Large intestine (tissue), 3 donors: ENCODE data around the gene DAGLB. TPM values are rescaled to one million over a fixed set of nuclear protein-coding genes. Genes with fewer than 3 reads are reported as not detected.

Experiments
- DNase-seq, 2 donors: peaks; one replicate each; pipeline versions ENCODE4 v3.0.0 to v3.0.0-alpha.2; 2013
- H3K27ac ChIP-seq: one replicate; pipeline ENCODE4 v1.5.1; 2013; ENCODE audit warnings: low read length
- H3K27me3 ChIP-seq: 2 replicates; pipeline ENCODE4 v1.6.1; 2013; ENCODE audit warnings: low read length; ENCODE audit not compliant: control insufficient read depth, insufficient read depth
- H3K36me3 ChIP-seq: 2 replicates; pipeline ENCODE4 v1.6.1; 2013; ENCODE audit warnings: low read length; ENCODE audit not compliant: control insufficient read depth, insufficient read depth
- H3K4me1 ChIP-seq: one replicate; pipeline ENCODE4 v1.6.1; 2013; ENCODE audit warnings: low read length; ENCODE audit not compliant: control insufficient read depth, insufficient read depth
- H3K4me3 ChIP-seq: one replicate; pipeline ENCODE4 v1.5.1; 2013; ENCODE audit warnings: low read length
- H3K9me3 ChIP-seq: one replicate; pipeline ENCODE4 v1.6.1; 2013; ENCODE audit warnings: mild to moderate bottlenecking, low read depth, low read length, moderate library complexity; ENCODE audit not compliant: control insufficient read depth
- WGBS: methylation state at CpG from one replicate; pipeline ENCODE4 v1.1.5; 2013; ENCODE audit warnings: low lambda C conversion rate; ENCODE audit not compliant: insufficient coverage; 5-methylcytosine and 5-hydroxymethylcytosine counted together
- polyA plus RNA-seq: library from polyadenylated mRNA; unstranded; fragments of 120-200 nt; gene quantifications from one replicate; pipeline ENCODE4 v1.2.1, GENCODE V29; 2013

The DAGLB gene
- polyA plus RNA-seq, 1 donor, result 15.3 TPM

- peaks cover 54% of the 10 kb centered on the region for H3K36me3 ChIP-seq
Observed at GRCh38 chr7:6430974-6431373, 16.8 kb downstream of the DAGLB start.

DNA sequence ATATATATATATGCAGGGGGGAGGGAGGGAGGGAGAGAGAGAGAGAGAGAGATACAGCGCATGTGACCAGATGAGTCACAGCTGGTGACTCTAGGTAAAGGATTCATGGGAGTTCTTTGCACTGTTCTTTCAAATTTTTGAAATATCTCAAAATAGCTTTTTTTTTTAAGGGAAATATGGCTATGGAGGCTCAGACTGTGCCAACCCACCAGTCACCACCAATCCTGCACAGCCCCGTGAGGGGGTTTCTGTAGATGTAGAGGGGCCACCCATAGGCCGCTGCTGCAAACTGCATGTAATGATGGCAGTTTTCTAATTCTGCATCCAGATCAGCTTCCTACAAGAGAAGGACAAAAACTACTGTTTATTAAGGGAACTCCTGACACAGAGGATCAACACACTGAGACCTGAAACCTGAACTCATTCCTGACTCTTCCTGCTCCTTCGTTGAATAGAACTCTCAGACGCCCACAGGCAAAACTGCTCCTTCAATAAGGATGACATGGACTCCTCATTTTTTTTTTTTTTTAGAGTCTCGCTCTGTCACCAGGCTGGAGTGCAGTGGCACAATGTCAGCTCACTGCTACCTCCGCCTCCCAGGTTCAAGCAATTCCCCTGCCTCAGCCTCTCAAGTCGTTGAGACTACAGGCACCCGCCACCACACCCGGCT lies 17.3 kb downstream of the DAGLB start:
- H3K9me3 ChIP-seq, result no peaks in the 10 kb centered on the region
- no peaks in the 10 kb centered on the region for H3K27me3 ChIP-seq
- H3K27ac ChIP-seq, result no peak overlapping the region
- DNase-seq, result no peak
- WGBS, result 83% methylated on average over 2 of the region's 10 CpGs
- H3K4me1 ChIP-seq, result no peaks in the 10 kb centered on the region
- H3K36me3 ChIP-seq, result peaks cover 59% of the 10 kb centered on the region
- H3K4me3 ChIP-seq, result no peak overlapping the region

More at GRCh38 chr7:6430974-6431373, 16.8 kb downstream of the DAGLB start:
- Histone ChIP-seq H3K27me3 (no peaks in the 10 kb centered on the region), H3K4me3 (no peak overlapping the region), H3K9me3 (no peaks in the 10 kb centered on the region), H3K4me1 (no peaks in the 10 kb centered on the region), H3K27ac (no peak overlapping the region)
- no peak for DNase-seq
- no CpG with 5 or more reads among the region's 12 CpGs for WGBS

GRCh38 chr7:6425948-6426347 lies 21.8 kb downstream of the DAGLB start:
- Histone ChIP-seq H3K36me3 (peaks cover 64% of the 10 kb centered on the region), H3K27me3 (no peaks in the 10 kb centered on the region), H3K4me1 (no peaks in the 10 kb centered on the region), H3K27ac (no peak overlapping the region), H3K4me3 (no peak overlapping the region), H3K9me3 (no peaks in the 10 kb centered on the region)
- DNase-seq, result no peak
- WGBS, result 83% methylated on average over 1 of the region's 15 CpGs

DNA sequence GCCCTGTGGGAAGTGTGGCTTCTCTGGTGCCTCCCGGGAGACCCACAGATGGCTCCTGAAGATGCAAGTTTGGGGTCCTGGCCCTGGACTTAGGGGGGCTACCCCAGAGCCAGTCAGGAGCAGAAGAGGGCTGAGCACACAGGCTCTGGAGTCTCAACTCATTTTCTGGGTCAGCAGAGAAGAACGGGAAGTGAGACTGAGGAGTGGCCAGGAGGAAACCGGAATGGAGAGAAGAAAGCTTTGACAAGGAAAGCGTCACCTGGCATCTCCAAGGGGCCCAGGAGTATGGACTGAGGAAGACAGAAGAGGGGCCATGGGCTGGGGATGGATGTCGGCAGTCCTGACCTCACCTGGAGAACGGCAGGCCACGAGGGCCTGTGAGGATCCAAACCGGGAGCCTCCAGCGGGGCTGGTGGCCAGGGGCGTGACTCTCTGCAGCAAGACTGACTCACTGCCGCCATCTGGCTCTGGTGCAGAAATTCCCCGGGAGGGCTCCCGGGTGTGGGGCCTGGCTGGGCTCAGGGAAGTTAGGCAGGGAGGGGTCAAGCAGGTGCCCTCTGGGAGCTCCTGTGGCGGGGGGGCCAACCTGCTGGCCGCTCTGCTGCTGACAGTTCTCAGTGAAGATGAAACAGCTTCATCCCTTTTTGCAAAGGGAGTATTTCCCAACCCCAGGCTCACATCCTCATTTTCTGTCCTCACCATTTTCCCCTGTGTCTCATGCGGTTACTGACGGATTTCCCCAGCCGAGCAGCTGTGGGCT lies 23.6 kb downstream of the DAGLB start:
- no peak overlapping the region for H3K27ac ChIP-seq
- DNase-seq, result no peak
- H3K36me3 ChIP-seq, result peaks cover 69% of the 10 kb centered on the region
- WGBS, result 100% methylated on average over 1 of the region's 18 CpGs
- no peaks in the 10 kb centered on the region for H3K27me3 ChIP-seq
- H3K9me3 ChIP-seq, result no peaks in the 10 kb centered on the region
- H3K4me1 ChIP-seq, result no peaks in the 10 kb centered on the region
- no peak overlapping the region for H3K4me3 ChIP-seq

DNA sequence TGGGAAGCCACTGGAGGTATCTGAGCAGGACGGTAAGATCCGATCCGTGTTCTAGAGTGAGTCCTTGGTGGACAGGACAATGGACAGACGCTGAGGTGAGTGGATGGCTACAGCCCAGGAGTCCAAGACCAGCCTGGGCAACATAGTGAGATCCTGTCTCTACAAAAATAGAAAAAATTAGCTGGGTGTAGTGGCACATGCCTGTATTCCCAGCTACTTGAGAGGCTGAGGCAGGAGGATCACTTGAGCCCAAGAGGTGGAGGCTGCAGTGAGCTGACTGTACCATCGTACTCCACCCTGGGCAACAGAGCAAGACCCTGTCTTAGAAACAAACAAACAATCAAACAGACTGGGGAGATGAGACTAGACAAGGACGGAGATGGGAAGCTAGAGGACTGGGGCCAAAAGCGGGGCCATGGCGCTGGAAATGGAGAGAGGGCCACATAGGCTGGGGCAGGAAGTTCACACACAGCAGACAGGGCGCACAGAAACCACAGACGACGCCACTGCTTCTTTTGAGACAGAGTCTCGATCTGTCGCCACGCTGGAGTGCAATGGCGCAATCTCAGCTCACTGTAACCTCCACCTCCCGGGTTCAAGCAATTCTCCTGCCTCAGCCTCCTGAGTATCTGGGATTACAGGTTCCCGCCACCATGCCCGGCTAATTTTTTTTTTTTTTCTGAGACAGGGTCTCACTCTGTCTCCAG lies 24.7 kb downstream of the DAGLB start:
- DNase-seq, result no peak
- H3K36me3 ChIP-seq, result peaks cover 62% of the 10 kb centered on the region
- no peaks in the 10 kb centered on the region for H3K9me3 ChIP-seq
- H3K4me1 ChIP-seq, result no peaks in the 10 kb centered on the region
- H3K4me3 ChIP-seq, result no peak overlapping the region
- whole genome bisulfite sequencing, result 100% methylated on average over 3 of the region's 18 CpGs
- H3K27me3 ChIP-seq, result no peaks in the 10 kb centered on the region
- no peak overlapping the region for H3K27ac ChIP-seq

DNA sequence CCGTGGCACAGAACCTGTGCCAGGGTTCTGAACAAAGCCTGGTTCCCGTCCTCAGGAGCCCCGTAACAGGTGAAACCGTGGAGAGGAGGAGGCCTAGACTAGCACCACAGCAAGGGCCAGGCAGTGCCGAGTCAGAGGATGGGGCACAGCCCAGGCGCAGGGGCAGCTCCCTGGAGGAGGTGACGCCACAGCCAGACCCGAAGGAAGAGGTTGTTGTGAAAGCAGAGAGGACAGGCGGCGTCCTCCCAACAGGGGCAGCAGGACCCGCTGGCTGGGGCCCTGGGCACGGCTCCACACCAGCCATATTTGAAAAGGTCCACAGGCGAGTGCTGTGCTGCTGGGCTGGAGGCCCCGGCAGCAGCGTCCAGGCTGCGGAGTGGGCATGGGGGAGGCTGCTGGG lies 25.7 kb downstream of the DAGLB start:
- DNase-seq, result no peak
- Histone ChIP-seq H3K36me3 (peaks cover 63% of the 10 kb centered on the region), H3K4me3 (no peak overlapping the region), H3K9me3 (no peaks in the 10 kb centered on the region), H3K27ac (no peak overlapping the region), H3K27me3 (no peaks in the 10 kb centered on the region), H3K4me1 (no peaks in the 10 kb centered on the region)
- no CpG with 5 or more reads among the region's 16 CpGs for WGBS

DNA sequence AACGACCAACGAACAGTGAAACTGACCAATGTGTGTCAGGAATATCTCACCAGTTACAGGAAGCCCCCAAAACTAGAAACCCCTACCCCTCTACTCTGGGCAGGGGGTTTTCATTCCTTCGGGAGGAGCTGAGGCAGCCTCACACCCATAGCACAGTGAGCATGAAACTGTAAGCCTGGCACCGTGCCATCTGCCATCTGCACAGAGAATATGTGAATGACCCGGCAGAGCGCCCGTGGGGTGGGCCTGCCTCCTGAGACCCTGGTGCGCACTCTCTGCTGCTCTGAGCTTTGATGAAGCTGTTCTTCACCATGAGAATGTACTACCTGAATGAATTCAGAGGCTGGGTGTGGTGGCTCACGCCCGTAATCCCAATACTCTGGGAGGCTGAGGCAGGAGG lies 27.1 kb downstream of the DAGLB start:
- Histone ChIP-seq H3K4me3 (no peak overlapping the region), H3K27me3 (no peaks in the 10 kb centered on the region), H3K36me3 (peaks cover 66% of the 10 kb centered on the region), H3K9me3 (no peaks in the 10 kb centered on the region), H3K27ac (no peak overlapping the region), H3K4me1 (no peaks in the 10 kb centered on the region)
- no CpG with 5 or more reads among the region's 10 CpGs for WGBS
- DNase-seq, result no peak

- WGBS, result no CpG with 5 or more reads among the region's 16 CpGs
- H3K4me3 ChIP-seq, result no peak overlapping the region
- H3K4me1 ChIP-seq, result no peaks in the 10 kb centered on the region
- H3K9me3 ChIP-seq, result no peaks in the 10 kb centered on the region
- H3K27ac ChIP-seq, result no peak overlapping the region
- DNase-seq, result no peak
- no peaks in the 10 kb centered on the region for H3K27me3 ChIP-seq
- H3K36me3 ChIP-seq, result peaks cover 64% of the 10 kb centered on the region
Observed at GRCh38 chr7:6419310-6419773, 28.4 kb downstream of the DAGLB start.

GRCh38 chr7:6417408-6417807 lies 30.3 kb downstream of the DAGLB start:
- peaks cover 67% of the 10 kb centered on the region for H3K36me3 ChIP-seq
- H3K27me3 ChIP-seq, result no peaks in the 10 kb centered on the region
- no peak overlapping the region for H3K27ac ChIP-seq
- H3K4me3 ChIP-seq, result no peak overlapping the region
- DNase-seq, result no peak
- no peaks in the 10 kb centered on the region for H3K9me3 ChIP-seq
- no peaks in the 10 kb centered on the region for H3K4me1 ChIP-seq
- no CpG with 5 or more reads among the region's 5 CpGs for WGBS

DNA sequence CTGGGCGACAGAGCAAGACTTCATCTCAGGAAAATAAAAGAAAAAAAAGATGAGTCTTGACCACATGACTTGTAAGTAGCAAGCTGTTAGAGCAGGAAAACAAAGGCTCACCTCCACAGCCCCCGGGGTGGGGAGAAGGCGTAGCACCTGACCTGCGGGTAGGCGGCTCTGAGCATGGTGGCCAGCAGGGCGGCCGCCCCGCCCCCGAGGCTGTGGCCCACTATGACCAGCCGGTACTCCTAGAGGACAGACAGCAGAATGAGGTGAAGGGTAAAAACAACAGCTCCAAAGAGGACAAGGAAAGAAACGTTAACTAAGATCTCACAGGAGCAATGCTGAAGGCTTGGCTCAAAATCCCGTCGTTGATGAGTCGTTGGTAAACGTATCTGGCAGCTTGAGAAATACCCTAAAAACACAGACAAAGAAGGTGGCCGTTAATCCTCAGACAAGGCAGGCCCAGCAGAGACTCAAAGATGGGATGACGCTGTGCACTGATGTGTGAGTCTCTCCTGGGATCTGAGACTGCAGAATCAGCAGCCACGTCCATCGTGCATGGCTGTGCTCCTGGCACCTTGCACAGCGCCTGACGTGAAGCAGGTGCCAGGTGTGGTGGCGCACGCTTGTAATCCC lies 31.1 kb downstream of the DAGLB start:
- Histone ChIP-seq H3K27ac (no peak overlapping the region), H3K4me3 (no peak overlapping the region), H3K27me3 (no peaks in the 10 kb centered on the region), H3K36me3 (peaks cover 66% of the 10 kb centered on the region), H3K4me1 (no peaks in the 10 kb centered on the region), H3K9me3 (no peaks in the 10 kb centered on the region)
- no peak for DNase-seq
- no CpG with 5 or more reads among the region's 23 CpGs for WGBS
